Adrenal gland (tissue), 5 donors: ENCODE data around the gene USP6NL.

ENCODE experiments used
- POLR2A ChIP-seq, 2 donors: fragments of 450-650 bp; IDR thresholded peaks; one replicate each; pipeline ENCODE4 v1.6.1; 2017; ENCODE audit warnings: antibody characterized with exemption in 2 of 2, mild to moderate bottlenecking in 2 of 2, moderate library complexity in 1 of 2
- TF ChIP-seq, protein P1 (sequence below), 6 experiments: fragments of 450-650 bp in 4 of 6; fragments of 200-600 bp in 2 of 6; sonication (generic) in 1 of 6; IDR thresholded peaks; 1 replicate in 5 of 6; 2 replicates in 1 of 6; pipeline versions ENCODE4 v1.5.1 to v1.8.0; 2016 to 2021; ENCODE audit warnings: antibody characterized with exemption in 6 of 6, mild to moderate bottlenecking in 2 of 6, moderate library complexity in 1 of 6
- donor health status: DM: no; HTN: no; CAD: no.

- no peak for TF ChIP-seq POLR2A (IDR thresholded peaks at IDR 0.05)
- TF ChIP-seq, protein P1, sequence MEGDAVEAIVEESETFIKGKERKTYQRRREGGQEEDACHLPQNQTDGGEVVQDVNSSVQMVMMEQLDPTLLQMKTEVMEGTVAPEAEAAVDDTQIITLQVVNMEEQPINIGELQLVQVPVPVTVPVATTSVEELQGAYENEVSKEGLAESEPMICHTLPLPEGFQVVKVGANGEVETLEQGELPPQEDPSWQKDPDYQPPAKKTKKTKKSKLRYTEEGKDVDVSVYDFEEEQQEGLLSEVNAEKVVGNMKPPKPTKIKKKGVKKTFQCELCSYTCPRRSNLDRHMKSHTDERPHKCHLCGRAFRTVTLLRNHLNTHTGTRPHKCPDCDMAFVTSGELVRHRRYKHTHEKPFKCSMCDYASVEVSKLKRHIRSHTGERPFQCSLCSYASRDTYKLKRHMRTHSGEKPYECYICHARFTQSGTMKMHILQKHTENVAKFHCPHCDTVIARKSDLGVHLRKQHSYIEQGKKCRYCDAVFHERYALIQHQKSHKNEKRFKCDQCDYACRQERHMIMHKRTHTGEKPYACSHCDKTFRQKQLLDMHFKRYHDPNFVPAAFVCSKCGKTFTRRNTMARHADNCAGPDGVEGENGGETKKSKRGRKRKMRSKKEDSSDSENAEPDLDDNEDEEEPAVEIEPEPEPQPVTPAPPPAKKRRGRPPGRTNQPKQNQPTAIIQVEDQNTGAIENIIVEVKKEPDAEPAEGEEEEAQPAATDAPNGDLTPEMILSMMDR (IDR thresholded peaks at IDR 0.05), result no peak
These were observed 148.3 kb downstream of the USP6NL start for GRCh38 chr10:11463111-11463510.
